ENCODE results near the gene TMEM203.

TMEM203 gene

DNA sequence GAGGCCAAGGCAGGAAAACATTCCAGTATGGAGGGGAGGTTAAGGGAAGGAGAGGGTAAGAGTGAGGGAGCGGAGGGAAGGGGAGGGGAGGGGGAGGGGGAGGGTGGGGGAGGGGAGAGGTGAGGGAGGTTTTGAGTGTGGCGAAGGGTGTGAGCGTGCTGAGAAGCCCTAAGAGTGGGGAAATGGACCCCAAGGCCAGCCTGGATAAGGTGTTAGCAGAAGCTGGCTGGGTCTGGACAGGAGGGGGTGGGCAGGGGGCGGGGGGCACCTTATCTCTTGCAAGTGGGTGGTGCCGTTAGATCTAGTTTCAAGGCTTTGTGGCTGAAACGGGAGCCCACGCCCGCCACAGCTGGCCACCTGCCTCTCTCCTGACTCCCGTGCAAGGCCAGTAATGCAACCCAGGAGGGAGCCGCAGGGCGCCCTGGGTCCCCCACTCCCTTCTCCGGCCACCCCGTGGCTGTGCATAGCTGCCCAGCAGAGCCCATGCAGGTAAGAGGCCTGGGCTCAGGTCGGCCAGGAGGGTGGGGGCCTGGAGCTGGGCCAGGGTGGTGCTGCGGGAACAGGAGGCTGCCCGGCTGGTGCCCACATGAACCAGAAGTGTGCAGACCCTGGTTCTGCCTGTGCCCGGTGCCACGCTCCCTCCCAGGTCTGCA, 22.5 kb upstream of the TMEM203 start:
- Mint-ChIP-seq H3K4me3 (no peak overlapping the region), H3K27me3 (ENCODE audit: low read depth) (no peaks in the 10 kb centered on the region), H3K4me1 (ENCODE audit: low read depth) (peaks cover 3% of the 10 kb centered on the region), H3K9me3 (no peaks in the 10 kb centered on the region), H3K36me3 (ENCODE audit: low read depth) (no peaks in the 10 kb centered on the region), H3K27ac (no peak overlapping the region)

DNA sequence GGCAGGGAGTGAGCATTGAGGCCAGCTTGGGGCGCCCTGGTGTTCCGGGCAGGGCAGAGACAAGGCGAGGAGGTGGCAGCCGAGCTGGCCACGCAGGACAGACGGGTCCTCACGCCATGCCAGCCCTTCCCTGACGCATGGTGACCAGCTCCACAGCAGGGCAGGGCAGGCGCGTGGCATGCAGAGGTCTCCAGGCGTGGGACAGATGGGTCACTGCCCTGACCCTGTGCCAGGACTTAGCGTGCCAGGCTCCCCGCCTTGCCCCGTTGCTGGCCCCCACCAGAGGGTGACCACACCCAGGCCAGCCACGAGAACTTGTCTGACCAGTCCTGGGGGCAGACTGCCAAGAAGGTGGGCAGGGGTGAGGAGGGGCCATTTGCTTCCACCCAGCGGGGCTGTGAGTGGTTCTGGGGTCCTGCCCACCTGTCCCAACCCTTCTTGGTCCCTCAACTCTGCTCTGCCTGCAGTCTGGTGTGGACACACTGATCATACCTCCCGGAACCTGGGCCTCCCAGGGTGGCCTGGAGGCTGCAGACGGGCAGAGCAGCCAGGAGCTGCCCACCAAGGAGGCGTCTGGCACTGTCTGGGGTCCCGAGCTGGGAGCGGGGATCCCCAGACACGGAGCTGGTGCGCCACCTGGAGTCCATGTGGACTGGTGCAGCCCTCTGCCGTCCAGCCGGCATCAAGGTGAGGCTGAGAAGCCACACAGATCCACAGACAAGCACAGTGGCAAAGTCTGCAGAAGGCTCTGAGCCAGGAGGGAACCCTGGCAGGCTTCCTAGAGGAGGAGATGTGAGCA, 21.8 kb upstream of the TMEM203 start, which contains the start of gene RNF224:
RNF224 (plus strand) TSS at position 449 of the 799 bp plus-strand sequence. CDS start 834 bp downstream, outside the sequence.
- H3K27ac Mint-ChIP-seq = no peak within 1 kb of the TSS
- H3K4me3 Mint-ChIP-seq = no peak within 1 kb of the TSS
- H3K27me3 Mint-ChIP-seq (ENCODE audit: low read depth) = no peaks in the 10 kb centered on the region

DNA sequence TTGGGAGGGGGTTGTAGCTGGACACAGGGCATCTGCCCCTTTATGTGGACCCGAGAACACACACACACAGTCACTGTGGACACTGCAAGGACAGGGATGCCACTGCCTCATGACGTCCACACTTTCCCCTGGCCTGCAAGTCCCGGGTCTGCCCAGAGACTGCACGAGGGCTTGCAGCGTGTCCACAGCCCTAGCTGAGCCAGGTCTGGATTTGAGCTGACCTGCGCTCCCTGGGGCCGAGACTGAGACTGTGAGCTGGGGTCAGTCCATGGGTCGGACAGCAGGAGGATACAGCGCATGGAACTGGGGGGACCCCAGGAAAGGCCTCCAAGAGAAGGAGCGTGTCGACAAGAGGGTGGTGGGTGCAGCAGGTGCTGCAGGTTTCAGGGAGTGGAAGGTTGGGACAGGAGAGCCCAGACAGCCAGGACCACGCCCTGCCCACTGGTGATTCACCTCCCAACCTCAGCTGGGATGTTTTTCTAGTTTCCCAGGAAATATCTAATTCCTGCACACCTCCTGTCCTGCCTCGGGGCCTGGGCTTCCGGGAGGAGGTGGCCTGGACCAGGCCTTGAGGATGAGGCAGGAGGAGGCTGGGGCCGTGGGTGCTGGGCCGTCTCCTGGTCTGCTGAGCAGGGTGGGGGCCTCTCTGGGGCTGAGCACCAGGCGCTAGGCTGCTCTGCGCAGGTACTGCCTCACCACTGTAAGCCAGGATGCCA, 21.0 kb upstream of the TMEM203 start:
- Mint-ChIP-seq H3K4me3 (no peak overlapping the region), H3K27ac (no peak overlapping the region), H3K27me3 (ENCODE audit: low read depth) (no peaks in the 10 kb centered on the region), H3K36me3 (ENCODE audit: low read depth) (no peaks in the 10 kb centered on the region), H3K4me1 (ENCODE audit: low read depth) (peaks cover 3% of the 10 kb centered on the region), H3K9me3 (no peaks in the 10 kb centered on the region)

More for the DNA sequence above, 21.8 kb upstream of the TMEM203 start, which contains the start of gene RNF224:
- Mint-ChIP-seq H3K4me1 (ENCODE audit: low read depth) (peaks cover 3% of the 10 kb centered on the region), H3K9me3 (no peaks in the 10 kb centered on the region), H3K36me3 (ENCODE audit: low read depth) (no peaks in the 10 kb centered on the region)

DNA sequence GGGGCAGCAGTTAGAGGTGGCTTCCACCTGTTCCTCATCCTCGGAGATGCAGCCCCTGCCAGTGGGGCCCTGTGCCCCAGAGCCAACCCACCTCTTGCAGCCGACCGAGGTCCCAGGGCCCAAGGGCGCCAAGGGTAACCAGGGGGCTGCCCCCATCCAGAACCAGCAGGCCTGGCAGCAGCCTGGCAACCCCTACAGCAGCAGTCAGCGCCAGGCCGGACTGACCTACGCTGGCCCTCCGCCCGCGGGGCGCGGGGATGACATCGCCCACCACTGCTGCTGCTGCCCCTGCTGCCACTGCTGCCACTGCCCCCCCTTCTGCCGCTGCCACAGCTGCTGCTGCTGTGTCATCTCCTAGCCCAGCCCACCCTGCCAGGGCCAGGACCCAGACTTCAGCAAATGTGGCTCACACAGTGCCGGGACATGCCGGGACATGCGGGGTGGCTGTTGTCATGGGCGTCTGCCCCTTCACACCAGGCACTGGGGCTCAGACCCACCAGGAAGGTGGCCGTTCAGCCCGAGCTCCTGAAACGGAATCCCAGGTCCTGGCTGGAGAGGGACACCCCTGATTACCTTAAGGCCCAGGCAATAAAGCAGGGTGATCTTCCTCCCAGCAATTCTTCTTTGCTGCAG, 20.4 kb upstream of the TMEM203 start:
- Mint-ChIP-seq H3K9me3 (no peaks in the 10 kb centered on the region), H3K36me3 (ENCODE audit: low read depth) (no peaks in the 10 kb centered on the region), H3K27me3 (ENCODE audit: low read depth) (no peaks in the 10 kb centered on the region), H3K27ac (no peak overlapping the region), H3K4me3 (no peak overlapping the region), H3K4me1 (ENCODE audit: low read depth) (peaks cover 3% of the 10 kb centered on the region)

DNA sequence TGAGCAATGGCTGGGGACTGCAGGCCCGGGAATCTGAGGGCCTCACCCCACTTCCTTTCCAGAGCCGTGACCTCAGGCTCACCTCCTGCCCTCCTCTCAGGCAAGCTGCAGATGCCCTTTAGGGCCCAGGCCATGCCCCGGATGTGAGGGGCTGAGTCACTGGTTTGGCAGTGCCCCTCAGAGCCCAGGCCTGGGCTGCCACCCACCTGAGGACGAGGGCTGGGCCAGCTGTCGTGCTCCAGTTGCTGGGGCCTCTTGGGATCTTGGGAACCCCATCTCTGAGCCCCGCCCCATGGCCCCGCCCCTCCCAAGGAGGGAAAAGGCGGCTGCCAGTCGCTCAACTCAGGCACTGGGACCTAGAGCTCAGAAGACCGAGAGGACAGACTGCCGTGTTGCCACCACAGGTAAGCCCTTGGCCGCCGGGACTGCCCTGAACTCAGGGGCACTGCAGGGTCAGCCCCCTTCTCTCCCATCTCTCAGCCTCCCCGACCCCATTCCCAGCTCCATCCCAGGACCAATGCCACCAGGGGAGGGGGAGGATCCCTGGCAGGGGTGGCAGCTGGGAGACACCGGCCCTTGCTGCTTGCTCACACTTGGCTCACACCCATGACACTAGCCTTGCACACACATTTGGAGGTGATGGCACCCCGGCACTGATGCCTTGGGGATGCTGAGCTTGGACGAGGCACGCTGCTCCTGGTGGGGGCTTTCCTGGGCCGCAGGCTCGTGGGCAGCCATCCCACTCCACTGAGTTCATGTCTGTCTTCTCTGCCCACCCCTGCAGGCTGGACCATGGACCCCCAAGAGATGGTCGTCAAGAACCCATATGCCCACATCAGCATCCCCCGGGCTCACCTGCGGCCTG, 19.6 kb upstream of the TMEM203 start, which contains the start of gene CYSRT1:
CYSRT1 (plus strand) TSS at position 345 of the 865 bp plus-strand sequence; CDS start at position 793, 448 bp downstream.
- Mint-ChIP-seq H3K9me3 (no peaks in the 10 kb centered on the region), H3K27ac (peak within 1 kb of the TSS; percentile 78), H3K36me3 (ENCODE audit: low read depth) (no peaks in the 10 kb centered on the region), H3K27me3 (ENCODE audit: low read depth) (no peaks in the 10 kb centered on the region), H3K4me3 (peak within 1 kb of the TSS; percentile 80), H3K4me1 (ENCODE audit: low read depth) (peaks cover 3% of the 10 kb centered on the region)

DNA sequence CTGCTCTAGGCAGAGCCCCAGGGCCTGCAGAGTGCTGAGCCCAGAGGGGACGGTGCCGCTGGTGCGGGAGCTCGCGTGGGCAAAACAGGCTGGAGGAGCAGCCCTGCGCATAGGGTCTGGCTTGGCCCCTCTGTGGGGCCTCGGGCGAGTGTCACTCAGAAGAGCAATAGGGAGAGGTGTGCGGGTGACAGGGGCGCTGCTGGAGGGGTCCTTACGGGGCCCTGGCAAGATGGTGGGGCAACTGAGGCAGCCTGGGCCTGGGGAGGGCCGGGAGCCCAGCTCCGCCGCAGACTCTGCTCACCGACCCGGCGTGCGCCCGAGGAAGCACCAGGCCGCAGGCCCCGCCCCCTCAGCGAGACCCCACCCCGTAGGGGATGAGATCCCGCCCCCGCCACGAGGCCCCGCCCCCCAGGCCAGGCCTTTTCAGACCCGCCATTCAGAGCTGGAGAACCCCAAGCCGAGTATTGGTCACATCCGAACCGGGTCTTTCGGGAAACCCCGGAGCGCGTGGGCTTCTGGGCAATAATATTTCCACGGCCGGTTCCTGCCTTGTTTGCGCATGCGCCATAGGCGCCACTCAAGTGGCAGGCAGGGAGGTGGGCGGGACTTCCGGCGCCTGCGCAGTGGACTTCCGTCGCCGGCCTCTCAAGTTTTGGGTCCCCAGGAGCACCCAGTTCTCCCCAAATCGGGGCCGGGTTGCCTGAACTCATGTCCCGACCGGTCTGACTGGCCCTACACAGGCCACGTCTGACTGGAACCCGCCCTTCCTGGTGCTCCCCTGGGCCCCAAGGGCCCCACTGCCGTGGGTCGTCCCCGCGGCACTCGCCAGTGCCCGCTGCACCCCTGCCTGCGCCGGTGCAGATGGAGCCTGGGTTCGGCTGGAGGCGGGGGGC, 17.9 kb upstream of the TMEM203 start:
- Mint-ChIP-seq H3K27me3 (ENCODE audit: low read depth) (no peaks in the 10 kb centered on the region), H3K36me3 (ENCODE audit: low read depth) (no peaks in the 10 kb centered on the region), H3K27ac (peak overlapping the region; percentile 82), H3K4me3 (peak overlapping the region; percentile 80), H3K4me1 (ENCODE audit: low read depth) (peaks cover 3% of the 10 kb centered on the region), H3K9me3 (no peaks in the 10 kb centered on the region)

DNA sequence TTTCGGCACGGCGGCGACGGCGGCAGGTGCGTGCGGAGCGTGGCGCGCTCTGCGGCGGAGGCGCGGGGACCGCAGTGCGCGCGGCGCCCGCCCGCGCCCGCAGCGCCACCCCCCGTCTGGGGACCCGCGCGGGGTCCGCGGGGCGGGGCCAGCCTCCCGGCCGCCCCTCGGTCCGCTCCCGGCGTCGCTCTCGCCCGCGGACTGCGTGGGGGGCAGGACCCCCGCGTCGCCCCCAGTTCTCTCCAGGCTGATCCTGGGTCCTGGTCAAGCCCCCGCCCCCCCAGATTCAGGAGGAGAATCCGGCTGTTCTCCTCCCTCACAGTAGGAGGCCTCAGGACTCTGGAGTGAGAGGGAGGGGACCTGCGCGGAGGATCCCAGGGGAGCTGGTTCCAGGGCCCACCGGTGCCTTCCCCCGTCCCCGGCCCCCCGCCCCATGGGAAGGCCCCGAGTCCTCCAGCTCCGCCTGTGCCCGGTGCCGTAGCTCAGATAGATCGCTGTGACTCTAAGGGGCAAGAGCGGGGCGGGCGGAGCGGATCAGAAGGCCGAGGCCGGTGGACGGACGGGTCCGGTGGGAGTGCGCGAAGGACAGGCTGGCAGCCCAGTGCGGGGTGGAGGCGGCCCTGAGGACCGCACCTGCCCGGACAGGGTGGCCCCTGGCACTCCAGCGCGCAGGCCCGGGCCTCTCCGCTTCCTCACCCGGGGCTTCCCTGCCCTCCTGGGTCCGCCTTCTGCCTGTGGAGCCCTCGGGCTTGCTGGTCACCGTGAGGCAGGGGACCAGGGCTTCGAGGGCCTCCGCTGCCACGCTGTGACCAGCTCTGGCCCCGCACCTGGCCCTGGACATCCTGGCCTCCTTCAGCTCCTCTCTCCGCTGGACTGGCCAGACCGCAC, 17.0 kb upstream of the TMEM203 start, which contains the start of gene RNF208:
RNF208 (minus strand) TSS at position 51 of the 888 bp plus-strand sequence. CDS start 1,028 bp downstream, outside the sequence.
- Mint-ChIP-seq H3K4me3 (peak within 1 kb of the TSS; percentile 80), H3K27me3 (ENCODE audit: low read depth) (no peaks in the 10 kb centered on the region), H3K4me1 (ENCODE audit: low read depth) (peaks cover under 1% of the 10 kb centered on the region), H3K27ac (peak within 1 kb of the TSS; percentile 82), H3K9me3 (no peaks in the 10 kb centered on the region), H3K36me3 (ENCODE audit: low read depth) (no peaks in the 10 kb centered on the region)

DNA sequence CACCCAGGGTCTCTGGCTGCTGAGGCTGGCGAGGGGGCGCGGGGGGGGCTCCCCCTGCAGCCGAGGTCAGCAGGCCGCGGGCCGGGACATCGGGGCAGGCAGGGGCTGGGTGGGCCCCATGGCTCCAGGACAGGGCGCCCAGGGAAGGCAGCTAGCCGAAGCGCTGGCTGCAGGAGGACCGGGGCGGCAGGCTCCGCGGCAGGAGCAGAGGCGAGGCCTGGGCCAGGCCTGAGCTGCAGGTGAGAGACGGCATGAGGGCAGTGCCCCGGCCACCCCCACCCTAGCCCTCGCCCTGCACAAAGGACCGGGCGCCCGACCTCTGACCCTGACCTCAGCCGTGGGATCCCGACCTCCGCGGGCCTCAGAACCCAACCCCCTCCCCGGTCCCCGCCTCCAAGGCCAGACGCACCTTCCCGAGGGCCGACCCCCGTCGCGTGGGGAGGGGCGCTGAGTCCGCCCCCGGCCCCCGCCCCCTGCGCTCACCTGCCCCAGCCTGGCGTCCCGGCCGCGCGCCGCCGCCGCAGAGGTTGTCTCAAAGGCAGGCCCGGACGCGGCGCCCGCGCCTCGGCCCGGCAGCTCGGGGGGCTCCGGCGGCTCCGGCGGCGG, 16.2 kb upstream of the TMEM203 start:
- H3K9me3 Mint-ChIP-seq = no peaks in the 10 kb centered on the region
- no peaks in the 10 kb centered on the region for H3K27me3 Mint-ChIP-seq (ENCODE audit: low read depth)
- H3K27ac Mint-ChIP-seq = no peak overlapping the region
- no peaks in the 10 kb centered on the region for H3K36me3 Mint-ChIP-seq (ENCODE audit: low read depth)
- H3K4me3 Mint-ChIP-seq = no peak overlapping the region
- H3K4me1 Mint-ChIP-seq (ENCODE audit: low read depth) = no peaks in the 10 kb centered on the region

DNA sequence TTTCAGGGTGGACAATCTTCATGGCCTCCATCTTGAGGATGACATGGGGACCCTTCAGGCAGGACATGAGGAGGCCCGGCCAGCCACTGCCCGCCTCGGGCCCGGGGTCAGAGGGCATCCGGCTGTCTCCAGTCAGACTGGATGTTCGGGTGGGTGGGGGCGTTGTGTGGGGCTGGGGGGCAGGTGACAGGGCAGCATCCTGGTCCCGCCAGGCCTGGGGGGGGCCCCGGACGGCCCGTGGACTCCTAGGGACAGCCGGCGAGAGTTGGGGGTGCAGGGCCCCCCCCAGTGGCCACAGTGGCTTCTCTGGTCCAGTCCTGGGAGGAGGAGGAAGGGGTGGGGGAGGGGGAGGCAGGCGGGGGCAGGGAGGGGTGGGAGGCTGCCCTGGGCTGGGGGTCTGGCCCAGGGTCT, 15.7 kb upstream of the TMEM203 start:
- H3K4me3 Mint-ChIP-seq = peak overlapping the region; percentile 53
- H3K9me3 Mint-ChIP-seq = no peaks in the 10 kb centered on the region
- H3K36me3 Mint-ChIP-seq (ENCODE audit: low read depth) = no peaks in the 10 kb centered on the region
- H3K27ac Mint-ChIP-seq = no peak overlapping the region
- H3K4me1 Mint-ChIP-seq (ENCODE audit: low read depth) = no peaks in the 10 kb centered on the region
- H3K27me3 Mint-ChIP-seq (ENCODE audit: low read depth) = no peaks in the 10 kb centered on the region

DNA sequence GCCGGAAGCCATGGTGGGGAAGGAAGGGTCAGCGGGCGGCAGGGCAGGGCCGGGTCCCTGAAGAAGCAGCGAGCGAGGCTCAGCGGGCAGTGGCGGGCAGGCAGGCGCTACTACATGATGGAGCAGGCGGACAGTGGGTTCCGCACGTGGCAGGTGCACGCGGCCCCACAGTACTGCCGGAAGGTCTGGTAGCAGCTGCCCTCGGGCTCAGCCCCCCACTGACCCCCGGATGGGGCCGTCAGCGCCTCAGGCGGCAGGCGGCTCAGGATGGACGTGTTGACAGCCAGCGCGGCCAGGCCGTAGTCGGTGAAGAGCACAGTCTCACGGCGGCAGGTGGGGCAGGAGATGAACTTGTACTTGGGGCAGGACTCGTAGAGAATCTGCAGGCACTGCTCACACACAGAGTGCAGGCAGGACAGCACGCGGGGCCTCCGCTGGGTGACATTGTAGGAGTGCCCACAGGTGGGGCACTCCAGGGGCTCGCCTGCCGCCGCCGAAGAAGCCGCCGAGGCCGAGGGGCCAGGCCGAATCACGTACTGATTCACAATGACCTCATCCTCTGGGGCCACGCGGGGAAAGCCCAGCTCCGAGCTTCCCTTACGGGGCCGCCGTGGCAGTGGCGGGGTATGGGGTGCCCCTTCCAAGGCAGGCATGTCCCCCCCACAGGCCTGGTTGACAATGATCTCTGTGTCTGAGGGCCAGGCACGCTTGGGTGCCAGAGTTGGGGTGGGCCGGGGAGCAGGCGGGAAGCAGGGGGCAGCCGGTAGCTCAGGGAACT, 15.1 kb upstream of the TMEM203 start:
- Mint-ChIP-seq H3K4me3 (peak overlapping the region; percentile 53), H3K4me1 (ENCODE audit: low read depth) (no peaks in the 10 kb centered on the region), H3K27ac (no peak overlapping the region), H3K9me3 (no peaks in the 10 kb centered on the region), H3K27me3 (ENCODE audit: low read depth) (no peaks in the 10 kb centered on the region), H3K36me3 (ENCODE audit: low read depth) (no peaks in the 10 kb centered on the region)

DNA sequence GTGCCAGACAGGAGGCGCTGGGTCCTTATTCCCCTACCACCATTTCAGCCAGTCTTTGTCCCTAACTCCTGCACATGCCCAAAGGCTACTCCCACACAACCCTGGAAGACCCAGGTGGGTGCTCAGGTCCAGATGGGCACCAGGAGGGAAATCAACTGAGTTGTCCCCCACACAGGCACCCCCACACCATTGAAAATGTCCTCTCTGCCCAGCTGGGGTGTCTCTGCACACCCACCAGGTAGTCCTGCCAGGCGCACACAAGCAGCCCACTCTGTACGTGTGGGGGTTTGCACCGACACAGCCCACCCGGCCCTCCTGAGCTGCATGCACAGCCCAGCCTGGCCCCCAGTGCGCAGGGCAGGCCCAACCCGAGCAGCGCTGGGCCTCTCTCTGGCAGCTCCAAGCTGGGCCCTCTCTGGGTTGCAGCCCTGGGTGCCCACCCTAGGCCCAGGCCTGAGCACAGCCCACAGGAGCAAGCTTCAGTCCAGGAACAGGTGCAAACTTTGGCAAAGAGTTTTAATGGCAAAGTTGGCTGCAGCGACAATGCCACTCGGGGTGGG, 14.4 kb upstream of the TMEM203 start:
- H3K27me3 Mint-ChIP-seq (ENCODE audit: low read depth) = no peaks in the 10 kb centered on the region
- no peak overlapping the region for H3K4me3 Mint-ChIP-seq
- H3K36me3 Mint-ChIP-seq (ENCODE audit: low read depth) = no peaks in the 10 kb centered on the region
- no peaks in the 10 kb centered on the region for H3K4me1 Mint-ChIP-seq (ENCODE audit: low read depth)
- H3K27ac Mint-ChIP-seq = no peak overlapping the region
- H3K9me3 Mint-ChIP-seq = no peaks in the 10 kb centered on the region
